VCaP (cell line): ENCODE results near the gene FAF2.
A peak's percentile ranks its signal among the peaks of the same experiment; 100 is the strongest.
"Not testable (repeated sequence)": the region's sequence is repeated elsewhere in the genome, so short reads cannot be mapped to it uniquely, and the experiment has no call there.

Experiments
- H3K27ac ChIP-seq: fragments of 450-650 bp; 2 replicates; pipeline ENCODE4 v1.5.1; 2017
- CTCF ChIP-seq: fragments of 450-650 bp; conservative IDR thresholded peaks from 2 replicates; pipeline ENCODE4 v1.5.1; 2017; ENCODE audit warnings: mild to moderate bottlenecking, moderate library complexity

The FAF2 gene

GRCh38 chr5:176447978-176448608, at the start of gene FAF2:
TSS of gene FAF2 (plus strand) at chr5:176448385. CDS start at chr5:176448408, 23 bp downstream.
- peak; percentile 100 for TF ChIP-seq CTCF
- peak within 1 kb of the TSS; percentile 98 for H3K27ac ChIP-seq

- no peak for TF ChIP-seq CTCF
These were observed 47.6 kb upstream of the FAF2 start for GRCh38 chr5:176400382-176401156.

GRCh38 chr5:176401281-176402205, 46.6 kb upstream of the FAF2 start:
- TF ChIP-seq CTCF, result no peak
- no peak overlapping the region for H3K27ac ChIP-seq

More at GRCh38 chr5:176400382-176401156, 47.6 kb upstream of the FAF2 start:
- H3K27ac ChIP-seq, result no peak overlapping the region

GRCh38 chr5:176405656-176406435, 42.3 kb upstream of the FAF2 start:
- peak; percentile 4; the same call in 1 of the 2 replicates for TF ChIP-seq CTCF
- no peak overlapping the region for H3K27ac ChIP-seq

- TF ChIP-seq CTCF, result no peak
- no peak overlapping the region for H3K27ac ChIP-seq
These were observed 41.6 kb upstream of the FAF2 start for GRCh38 chr5:176406436-176407052.

GRCh38 chr5:176407456-176408251, 40.5 kb upstream of the FAF2 start:
- no peak overlapping the region for H3K27ac ChIP-seq
- TF ChIP-seq CTCF, result no peak

GRCh38 chr5:176408252-176408573, 40.0 kb upstream of the FAF2 start:
- not testable (repeated sequence) for H3K27ac ChIP-seq
